Neural progenitor cell (in vitro differentiated cells): ENCODE results near the gene USP53. TPM values are rescaled to one million over a fixed set of nuclear protein-coding genes. Genes with fewer than 3 reads are reported as not detected.
A peak's percentile ranks its signal among the peaks of the same experiment; 100 is the strongest.

ENCODE experiments used
- DNase-seq: peaks from one replicate; pipeline ENCODE4 v3.0.0-alpha.2; 2016; ENCODE audit warnings: low spot score
- H2AFZ ChIP-seq: fragments of 200-600 bp; sonication (generic); replicated peaks from 2 replicates; pipeline ENCODE4 v1.6.1; 2016; ENCODE audit warnings: antibody characterized with exemption
- H3F3A ChIP-seq: fragments of 200-600 bp; sonication (generic); 2 replicates; pipeline ENCODE4 v1.6.1; 2016; ENCODE audit warnings: antibody characterized with exemption, low read depth
- H3K27ac ChIP-seq: fragments of 200-600 bp; sonication (generic); 2 replicates; pipeline ENCODE4 v1.5.1; 2016; ENCODE audit warnings: mild to moderate bottlenecking
- H3K27me3 ChIP-seq: fragments of 200-600 bp; sonication (generic); 2 replicates; pipeline ENCODE4 v1.6.1; 2016; ENCODE audit warnings: mild to moderate bottlenecking, moderate library complexity
- H3K36me3 ChIP-seq: fragments of 200-600 bp; sonication (generic); 2 replicates; pipeline ENCODE4 v1.5.1; 2016
- H3K4me1 ChIP-seq: fragments of 200-600 bp; sonication (generic); 2 replicates; pipeline ENCODE4 v1.6.1; 2016; ENCODE audit warnings: mixed run types
- H3K4me2 ChIP-seq: fragments of 200-600 bp; sonication (generic); 2 replicates; pipeline ENCODE4 v1.6.1; 2016
- H3K4me3 ChIP-seq: fragments of 200-600 bp; sonication (generic); 2 replicates; pipeline ENCODE4 v1.5.1; 2016
- H3K79me2 ChIP-seq: fragments of 200-600 bp; sonication (generic); 2 replicates; pipeline ENCODE4 v1.6.1; 2016; ENCODE audit warnings: low read depth
- H3K9ac ChIP-seq: fragments of 200-600 bp; sonication (generic); 2 replicates; pipeline ENCODE4 v1.6.1; 2016
- H3K9me3 ChIP-seq: fragments of 200-600 bp; sonication (generic); 2 replicates; pipeline ENCODE4 v1.5.1; 2016; ENCODE audit warnings: low read depth
- H4K20me1 ChIP-seq: fragments of 200-600 bp; sonication (generic); 2 replicates; pipeline ENCODE4 v1.6.1; 2016; ENCODE audit warnings: low read depth
- H3K27ac Mint-ChIP-seq: 3 replicates; pipeline ENCODE4 v1.8.0; 2021; ENCODE audit warnings: mixed read lengths
- H3K27me3 Mint-ChIP-seq: 2 replicates; pipeline ENCODE4 v1.8.0; 2022; ENCODE audit warnings: low read depth, mild to moderate bottlenecking, inconsistent platforms, moderate library complexity, mixed read lengths; ENCODE audit not compliant: insufficient read depth
- H3K36me3 Mint-ChIP-seq: 3 replicates; pipeline ENCODE4 v1.8.0; 2021; ENCODE audit warnings: mixed read lengths
- H3K4me1 Mint-ChIP-seq: 3 replicates; pipeline ENCODE4 v1.8.0; 2021; ENCODE audit warnings: mixed read lengths
- H3K4me3 Mint-ChIP-seq: 3 replicates; pipeline ENCODE4 v1.8.0; 2021; ENCODE audit warnings: mild to moderate bottlenecking, moderate library complexity, mixed read lengths
- H3K9me3 Mint-ChIP-seq: 3 replicates; pipeline ENCODE4 v1.8.0; 2020; ENCODE audit warnings: mixed read lengths
- EZH2 ChIP-seq: fragments of 200-600 bp; sonication (generic); IDR thresholded peaks from 2 replicates; pipeline ENCODE4 v1.6.1; 2017; ENCODE audit warnings: antibody characterized with exemption, mild to moderate bottlenecking, moderate library complexity
- EZH2phosphoT487 ChIP-seq: fragments of 200-600 bp; sonication (generic); IDR thresholded peaks from 2 replicates; pipeline ENCODE4 v1.6.1; 2017; ENCODE audit warnings: antibody characterized with exemption
- total RNA-seq: library from RNA; depleted of rRNA; stranded (reverse); fragments of >200 nt; gene quantifications from 2 replicates; pipeline ENCODE4 v1.2.3, GENCODE V29; 2015; ENCODE audit warnings: low replicate concordance
- TF ChIP-seq, protein P1 (sequence below): fragments of 200-600 bp; sonication (generic); IDR thresholded peaks from 2 replicates; pipeline ENCODE4 v1.5.1; 2017; ENCODE audit warnings: antibody characterized with exemption, mild to moderate bottlenecking

Gene USP53
- total RNA-seq, 1 donor from 2014 or later, result 38.7 TPM

DNA sequence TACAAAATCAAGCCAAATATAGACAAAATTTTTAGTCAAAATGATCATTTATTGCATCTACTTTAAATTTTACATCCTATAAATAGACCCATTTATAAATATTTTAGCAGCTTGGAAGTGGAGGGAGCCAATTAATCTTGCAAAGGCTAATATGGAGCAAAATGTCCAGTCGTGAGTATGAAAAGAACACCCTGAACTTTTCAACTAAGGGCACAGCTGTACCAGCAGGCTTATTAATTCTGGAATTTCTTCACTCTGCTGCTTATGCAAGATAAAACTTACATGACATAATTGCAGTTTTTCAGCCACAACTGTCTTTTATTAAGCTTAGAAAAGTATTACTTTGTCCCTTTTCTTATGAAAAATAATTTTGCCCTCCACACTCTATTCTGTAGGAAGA, 22.9 kb upstream of the USP53 start:
- Histone ChIP-seq H3K27me3 (no peaks in the 10 kb centered on the region), H3K9ac (no peak overlapping the region), H3K4me2 (no peak overlapping the region), H4K20me1 (no peaks in the 10 kb centered on the region), H3K9me3 (no peaks in the 10 kb centered on the region), H3K79me2 (no peaks in the 10 kb centered on the region), H3K4me1 (no peaks in the 10 kb centered on the region), H3K4me3 (no peak overlapping the region), H3F3A (no peaks in the 10 kb centered on the region), H3K36me3 (no peaks in the 10 kb centered on the region), H2AFZ (no peak overlapping the region), H3K27ac (no peak overlapping the region)
- Mint-ChIP-seq H3K27ac (no peak overlapping the region), H3K36me3 (no peaks in the 10 kb centered on the region), H3K4me3 (no peak overlapping the region), H3K9me3 (no peaks in the 10 kb centered on the region), H3K4me1 (peaks cover 8% of the 10 kb centered on the region), H3K27me3 (no peaks in the 10 kb centered on the region)
- no peak for DNase-seq
- TF ChIP-seq EZH2phosphoT487 (no peak), EZH2 (no peak)
- TF ChIP-seq, protein P1, sequence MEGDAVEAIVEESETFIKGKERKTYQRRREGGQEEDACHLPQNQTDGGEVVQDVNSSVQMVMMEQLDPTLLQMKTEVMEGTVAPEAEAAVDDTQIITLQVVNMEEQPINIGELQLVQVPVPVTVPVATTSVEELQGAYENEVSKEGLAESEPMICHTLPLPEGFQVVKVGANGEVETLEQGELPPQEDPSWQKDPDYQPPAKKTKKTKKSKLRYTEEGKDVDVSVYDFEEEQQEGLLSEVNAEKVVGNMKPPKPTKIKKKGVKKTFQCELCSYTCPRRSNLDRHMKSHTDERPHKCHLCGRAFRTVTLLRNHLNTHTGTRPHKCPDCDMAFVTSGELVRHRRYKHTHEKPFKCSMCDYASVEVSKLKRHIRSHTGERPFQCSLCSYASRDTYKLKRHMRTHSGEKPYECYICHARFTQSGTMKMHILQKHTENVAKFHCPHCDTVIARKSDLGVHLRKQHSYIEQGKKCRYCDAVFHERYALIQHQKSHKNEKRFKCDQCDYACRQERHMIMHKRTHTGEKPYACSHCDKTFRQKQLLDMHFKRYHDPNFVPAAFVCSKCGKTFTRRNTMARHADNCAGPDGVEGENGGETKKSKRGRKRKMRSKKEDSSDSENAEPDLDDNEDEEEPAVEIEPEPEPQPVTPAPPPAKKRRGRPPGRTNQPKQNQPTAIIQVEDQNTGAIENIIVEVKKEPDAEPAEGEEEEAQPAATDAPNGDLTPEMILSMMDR, result no peak

DNA sequence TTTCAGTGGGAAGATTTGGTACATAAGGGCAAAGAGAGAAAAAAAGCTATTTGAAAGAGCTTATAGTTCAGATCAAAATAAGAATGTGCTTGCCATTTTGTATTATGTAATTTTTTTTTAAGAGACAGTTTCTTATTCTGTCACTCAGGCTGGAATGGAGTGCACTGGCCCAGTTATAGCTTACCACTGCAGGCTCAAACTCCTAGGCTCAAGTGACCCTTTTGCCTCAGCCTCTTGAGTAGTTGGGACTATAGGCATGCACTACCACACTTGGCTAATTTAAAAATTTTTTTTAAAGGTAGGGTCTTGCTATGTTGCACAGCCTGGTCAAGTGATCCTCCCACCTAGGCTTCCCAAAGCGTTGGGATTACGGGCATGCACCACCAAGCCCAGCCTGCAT, 22.2 kb upstream of the USP53 start:
- peaks cover 7% of the 10 kb centered on the region for H3K4me1 Mint-ChIP-seq
- H3K27ac Mint-ChIP-seq, result no peak overlapping the region
- TF ChIP-seq EZH2phosphoT487, result no peak
- Histone ChIP-seq H3K9ac (no peak overlapping the region), H3F3A (no peaks in the 10 kb centered on the region), H3K27me3 (no peaks in the 10 kb centered on the region), H3K79me2 (no peaks in the 10 kb centered on the region), H3K36me3 (no peaks in the 10 kb centered on the region), H3K4me2 (no peak overlapping the region), H3K27ac (no peak overlapping the region), H3K4me3 (no peak overlapping the region), H2AFZ (no peak overlapping the region), H3K9me3 (no peaks in the 10 kb centered on the region), H3K4me1 (no peaks in the 10 kb centered on the region), H4K20me1 (no peaks in the 10 kb centered on the region)
- no peak for DNase-seq
- H3K4me3 Mint-ChIP-seq, result no peak overlapping the region
- no peaks in the 10 kb centered on the region for H3K27me3 Mint-ChIP-seq
- no peaks in the 10 kb centered on the region for H3K36me3 Mint-ChIP-seq
- H3K9me3 Mint-ChIP-seq, result no peaks in the 10 kb centered on the region

DNA sequence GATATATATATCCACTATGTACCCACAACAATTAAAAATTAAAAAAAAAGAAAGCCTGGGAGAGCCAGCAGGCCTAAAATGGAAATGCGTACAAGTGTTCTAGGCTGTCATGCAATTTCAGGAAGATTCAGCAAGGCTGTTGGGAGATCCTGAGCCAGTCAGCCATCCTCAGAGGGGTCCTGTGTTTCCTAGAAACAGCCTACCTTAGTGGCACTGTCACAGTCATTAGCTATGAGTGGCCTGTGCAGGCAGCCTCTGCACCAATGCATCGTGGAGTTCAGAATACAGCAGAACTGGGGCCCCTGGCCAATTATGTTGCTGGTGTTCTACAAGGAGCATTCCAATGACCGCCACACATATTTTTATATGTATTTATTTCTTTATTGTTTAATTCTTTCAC, 21.0 kb upstream of the USP53 start:
- DNase-seq, result no peak
- H3K36me3 ChIP-seq, result no peaks in the 10 kb centered on the region
- H3K4me3 Mint-ChIP-seq, result no peak overlapping the region
- no peaks in the 10 kb centered on the region for H3K27me3 Mint-ChIP-seq
- H3K27ac ChIP-seq, result no peak overlapping the region
- TF ChIP-seq EZH2phosphoT487 (no peak), EZH2 (no peak)
- TF ChIP-seq, protein P1, result no peak
- H3K4me1 ChIP-seq, result no peaks in the 10 kb centered on the region
- H4K20me1 ChIP-seq, result no peaks in the 10 kb centered on the region
- no peaks in the 10 kb centered on the region for H3F3A ChIP-seq
- H3K9me3 Mint-ChIP-seq, result peaks cover 2% of the 10 kb centered on the region
- no peaks in the 10 kb centered on the region for H3K27me3 ChIP-seq
- H3K27ac Mint-ChIP-seq, result no peak overlapping the region
- no peak overlapping the region for H3K4me3 ChIP-seq
- peaks cover 7% of the 10 kb centered on the region for H3K4me1 Mint-ChIP-seq
- H3K9me3 ChIP-seq, result no peaks in the 10 kb centered on the region
- H2AFZ ChIP-seq, result no peak overlapping the region
- H3K4me2 ChIP-seq, result no peak overlapping the region
- no peak overlapping the region for H3K9ac ChIP-seq
- no peaks in the 10 kb centered on the region for H3K79me2 ChIP-seq
- no peaks in the 10 kb centered on the region for H3K36me3 Mint-ChIP-seq

DNA sequence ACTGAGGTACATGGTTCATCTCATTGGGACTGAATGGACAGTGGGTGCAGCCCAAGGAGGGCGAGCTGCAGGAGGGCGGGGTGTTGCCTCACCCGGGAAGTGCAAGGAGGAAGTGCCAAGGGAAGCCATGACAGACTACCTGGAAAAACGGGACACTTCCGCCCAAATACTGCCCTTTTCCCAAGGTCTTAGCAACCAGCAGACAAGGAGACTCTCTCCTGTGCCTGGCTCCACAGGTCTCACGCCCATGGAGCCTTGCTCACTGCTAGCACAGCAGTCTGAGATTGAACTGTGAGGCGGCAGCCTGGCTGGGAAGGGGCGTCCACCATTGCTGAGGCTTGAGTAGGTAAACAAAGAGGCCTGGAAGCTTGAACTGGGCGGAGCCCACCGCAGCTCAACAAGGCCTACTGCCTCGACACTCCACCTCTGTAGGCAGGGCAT, 14.7 kb upstream of the USP53 start:
- no peaks in the 10 kb centered on the region for H3K36me3 Mint-ChIP-seq
- no peak overlapping the region for H3K4me3 ChIP-seq
- TF ChIP-seq, protein P1, result no peak
- TF ChIP-seq EZH2phosphoT487 (no peak), EZH2 (no peak)
- peaks cover 24% of the 10 kb centered on the region for H3K9me3 Mint-ChIP-seq
- H3F3A ChIP-seq, result no peaks in the 10 kb centered on the region
- H3K9ac ChIP-seq, result no peak overlapping the region
- no peaks in the 10 kb centered on the region for H3K36me3 ChIP-seq
- no peaks in the 10 kb centered on the region for H4K20me1 ChIP-seq
- no peaks in the 10 kb centered on the region for H3K27me3 ChIP-seq
- no peak overlapping the region for H3K27ac ChIP-seq
- peak overlapping the region; percentile 42 for H2AFZ ChIP-seq
- no peak overlapping the region for H3K4me3 Mint-ChIP-seq
- H3K4me2 ChIP-seq, result no peak overlapping the region
- no peaks in the 10 kb centered on the region for H3K4me1 Mint-ChIP-seq
- H3K4me1 ChIP-seq, result no peaks in the 10 kb centered on the region
- no peak for DNase-seq
- no peaks in the 10 kb centered on the region for H3K9me3 ChIP-seq
- H3K27ac Mint-ChIP-seq, result peak overlapping the region; percentile 76
- H3K27me3 Mint-ChIP-seq, result no peaks in the 10 kb centered on the region
- H3K79me2 ChIP-seq, result no peaks in the 10 kb centered on the region
